ENCODE measurements around the gene TMPRSS13. TPM values are rescaled to one million over a fixed set of nuclear protein-coding genes. Genes with fewer than 3 reads are reported as not detected.

The TMPRSS13 gene
- total and polyA plus RNA-seq, 2 experiments from 2014 or later: 1.3 to 1.9 TPM

DNA sequence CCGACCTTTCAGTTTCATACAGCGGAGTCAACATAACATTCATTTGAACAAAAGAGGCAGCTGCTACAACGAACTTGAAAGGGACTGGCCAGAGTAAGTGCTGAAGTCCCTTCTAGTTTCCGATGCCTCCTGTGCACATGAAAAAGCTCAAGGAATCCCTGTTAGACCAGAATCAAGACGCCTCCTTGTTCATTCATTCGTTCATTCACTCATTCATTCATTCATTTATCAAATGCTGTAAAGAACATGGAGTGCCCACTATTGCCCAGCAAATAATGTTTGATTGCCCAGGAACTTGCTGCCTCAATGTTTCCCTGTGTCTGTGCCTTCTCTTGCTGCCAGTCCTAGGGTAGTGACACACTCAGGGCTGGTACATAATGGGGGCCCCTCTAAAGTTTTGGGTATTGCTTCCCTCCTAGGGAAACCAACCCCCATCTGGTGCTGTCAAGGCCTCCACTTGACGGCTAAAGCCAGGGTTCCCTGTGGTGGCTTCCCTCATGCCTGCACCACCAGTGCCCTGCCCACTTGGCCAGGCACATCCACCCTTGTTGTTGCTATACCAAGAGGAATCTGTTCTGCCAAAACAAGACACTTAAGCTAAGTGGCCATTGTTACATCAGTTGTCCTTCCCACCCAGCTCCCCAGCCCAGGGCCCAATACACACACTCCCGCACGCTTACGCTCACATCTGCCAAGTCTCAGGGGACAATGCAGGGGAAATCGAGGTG, 3.8 kb downstream of the TMPRSS13 start:
- WGBS (ENCODE audit: low lambda C conversion rate, missing lambda C conversion rate): 83% methylated on average over 11 of the region's 11 CpGs
- no peak for DNase-seq (ENCODE audit: low spot score)
- no peak overlapping the region for H3K4me3 ChIP-seq
- H3K4me2 ChIP-seq: no peak overlapping the region
- no peaks in the 10 kb centered on the region for H3K9me2 ChIP-seq (replicated peaks; ENCODE audit: insufficient read depth)
- no peaks in the 10 kb centered on the region for H3K9me3 ChIP-seq (ENCODE audit: low read depth)
- no peak overlapping the region for H3K27ac ChIP-seq
- H3K36me3 ChIP-seq (replicated peaks; ENCODE audit: insufficient read depth, low read depth): no peaks in the 10 kb centered on the region
- H3K27me3 ChIP-seq: no peaks in the 10 kb centered on the region
- peaks cover 7% of the 10 kb centered on the region for H3K4me1 ChIP-seq (ENCODE audit: insufficient read depth)
- no peaks in the 10 kb centered on the region for H4K20me1 ChIP-seq (ENCODE audit: insufficient read depth, poor library complexity, severe bottlenecking)
- no peaks in the 10 kb centered on the region for H3K79me2 ChIP-seq
- H2AFZ ChIP-seq: no peak overlapping the region
- TF ChIP-seq EZH2phosphoT487 (IDR thresholded peaks at IDR 0.05; ENCODE audit: low read depth, severe bottlenecking, unreplicated experiment): no peak
- TF ChIP-seq, protein P1, sequence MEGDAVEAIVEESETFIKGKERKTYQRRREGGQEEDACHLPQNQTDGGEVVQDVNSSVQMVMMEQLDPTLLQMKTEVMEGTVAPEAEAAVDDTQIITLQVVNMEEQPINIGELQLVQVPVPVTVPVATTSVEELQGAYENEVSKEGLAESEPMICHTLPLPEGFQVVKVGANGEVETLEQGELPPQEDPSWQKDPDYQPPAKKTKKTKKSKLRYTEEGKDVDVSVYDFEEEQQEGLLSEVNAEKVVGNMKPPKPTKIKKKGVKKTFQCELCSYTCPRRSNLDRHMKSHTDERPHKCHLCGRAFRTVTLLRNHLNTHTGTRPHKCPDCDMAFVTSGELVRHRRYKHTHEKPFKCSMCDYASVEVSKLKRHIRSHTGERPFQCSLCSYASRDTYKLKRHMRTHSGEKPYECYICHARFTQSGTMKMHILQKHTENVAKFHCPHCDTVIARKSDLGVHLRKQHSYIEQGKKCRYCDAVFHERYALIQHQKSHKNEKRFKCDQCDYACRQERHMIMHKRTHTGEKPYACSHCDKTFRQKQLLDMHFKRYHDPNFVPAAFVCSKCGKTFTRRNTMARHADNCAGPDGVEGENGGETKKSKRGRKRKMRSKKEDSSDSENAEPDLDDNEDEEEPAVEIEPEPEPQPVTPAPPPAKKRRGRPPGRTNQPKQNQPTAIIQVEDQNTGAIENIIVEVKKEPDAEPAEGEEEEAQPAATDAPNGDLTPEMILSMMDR (IDR thresholded peaks at IDR 0.05; ENCODE audit: poor library complexity): no peak

- Histone ChIP-seq H3K27ac (no peak overlapping the region), H3K36me3 (replicated peaks; ENCODE audit: insufficient read depth, low read depth) (no peaks in the 10 kb centered on the region), H3K4me1 (ENCODE audit: insufficient read depth) (peaks cover 7% of the 10 kb centered on the region), H3K4me3 (no peak overlapping the region), H3K79me2 (no peaks in the 10 kb centered on the region), H3K4me2 (no peak overlapping the region), H4K20me1 (ENCODE audit: insufficient read depth, poor library complexity, severe bottlenecking) (no peaks in the 10 kb centered on the region), H3K9me3 (ENCODE audit: low read depth) (no peaks in the 10 kb centered on the region), H3K27me3 (no peaks in the 10 kb centered on the region), H3K9me2 (replicated peaks; ENCODE audit: insufficient read depth) (no peaks in the 10 kb centered on the region), H2AFZ (no peak overlapping the region)
- TF ChIP-seq EZH2 (IDR thresholded peaks at IDR 0.05; ENCODE audit: borderline replicate concordance): no peak
- TF ChIP-seq, protein P1 (IDR thresholded peaks at IDR 0.05; ENCODE audit: poor library complexity): no peak
- TF ChIP-seq EZH2phosphoT487 (IDR thresholded peaks at IDR 0.05; ENCODE audit: low read depth, severe bottlenecking, unreplicated experiment): no peak
- DNase-seq (ENCODE audit: low spot score): no peak
- WGBS (ENCODE audit: low lambda C conversion rate, missing lambda C conversion rate): 89% methylated on average over 11 of the region's 11 CpGs
Observed at GRCh38 chr11:117924631-117925170, 4.5 kb downstream of the TMPRSS13 start.

GRCh38 chr11:117923773-117924172, 5.4 kb downstream of the TMPRSS13 start:
- Histone ChIP-seq H3K27ac (no peak overlapping the region), H4K20me1 (ENCODE audit: insufficient read depth, poor library complexity, severe bottlenecking) (no peaks in the 10 kb centered on the region), H3K9me3 (ENCODE audit: low read depth) (no peaks in the 10 kb centered on the region), H3K27me3 (no peaks in the 10 kb centered on the region), H3K79me2 (no peaks in the 10 kb centered on the region), H3K36me3 (replicated peaks; ENCODE audit: insufficient read depth, low read depth) (no peaks in the 10 kb centered on the region), H3K4me2 (no peak overlapping the region), H3K4me3 (no peak overlapping the region), H3K4me1 (ENCODE audit: insufficient read depth) (no peaks in the 10 kb centered on the region), H3K9me2 (replicated peaks; ENCODE audit: insufficient read depth) (no peaks in the 10 kb centered on the region), H2AFZ (no peak overlapping the region)
- TF ChIP-seq EZH2phosphoT487 (IDR thresholded peaks at IDR 0.05; ENCODE audit: low read depth, severe bottlenecking, unreplicated experiment) (no peak), EZH2 (IDR thresholded peaks at IDR 0.05; ENCODE audit: borderline replicate concordance) (no peak)
- TF ChIP-seq, protein P1 (IDR thresholded peaks at IDR 0.05; ENCODE audit: poor library complexity): no peak
- 94% methylated on average over 6 of the region's 7 CpGs for WGBS (ENCODE audit: low lambda C conversion rate, missing lambda C conversion rate)
- DNase-seq (ENCODE audit: low spot score): no peak

Measured in hepatocyte (in vitro differentiated cells).